ENCODE measurements around the gene LOC101059915.

Gene LOC101059915

DNA sequence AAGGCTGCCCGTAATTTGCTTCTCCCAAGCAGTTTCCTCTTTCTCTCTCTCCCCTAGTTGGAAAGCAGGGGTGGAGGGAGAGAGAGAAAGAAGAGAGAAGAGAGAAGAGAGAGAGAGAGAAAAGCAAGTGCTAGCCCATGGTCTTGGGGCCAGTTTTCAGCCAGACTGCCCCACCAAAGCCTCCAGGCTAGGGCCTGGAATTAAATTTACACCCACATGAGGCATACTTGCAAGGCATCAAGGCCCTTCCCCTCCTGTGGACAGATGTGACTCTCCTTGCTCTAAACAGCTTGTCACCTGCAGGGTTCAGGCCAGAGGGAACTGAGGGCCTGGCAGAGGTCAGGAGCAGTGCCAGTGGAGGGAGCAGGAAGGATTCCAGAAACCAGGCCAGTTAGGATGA lies 47.4 kb upstream of the LOC101059915 start:
- ChIA-PET POLR2A (no interaction called here), CTCF (no interaction called here), RAD21 (ENCODE audit: low non-redundant PET in 1 of 2, low total read pairs in 2 of 2, uncharacterized antibody in 2 of 2, unreplicated experiment in 2 of 2) (no interaction called here)
- no peak for TF ChIP-seq SIN3A (IDR thresholded peaks at IDR 0.05; ENCODE audit: low read depth)
- TF ChIP-seq SRF (IDR thresholded peaks at IDR 0.05; ENCODE audit: low read depth), result no peak
- TF ChIP-seq, protein P1, sequence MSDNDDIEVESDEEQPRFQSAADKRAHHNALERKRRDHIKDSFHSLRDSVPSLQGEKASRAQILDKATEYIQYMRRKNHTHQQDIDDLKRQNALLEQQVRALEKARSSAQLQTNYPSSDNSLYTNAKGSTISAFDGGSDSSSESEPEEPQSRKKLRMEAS (IDR thresholded peaks at IDR 0.05), result no peak
- no peak for TF ChIP-seq TCF7L2 (IDR thresholded peaks at IDR 0.05; ENCODE audit: borderline replicate concordance, extremely low read depth, insufficient read depth, insufficient read length)
- TF ChIP-seq EZH2phosphoT487 (IDR thresholded peaks at IDR 0.05; ENCODE audit: borderline replicate concordance), result no peak
- no peak for TF ChIP-seq JUND (IDR thresholded peaks at IDR 0.05)
- no peak for TF ChIP-seq YY1 (IDR thresholded peaks at IDR 0.05; ENCODE audit: extremely low read depth, insufficient replicate concordance, low read depth, low read length)
- no peak for TF ChIP-seq CEBPB (IDR thresholded peaks at IDR 0.05; ENCODE audit: low read depth)
- TF ChIP-seq RAD21 (IDR thresholded peaks at IDR 0.05; ENCODE audit: low read depth), result no peak
- TF ChIP-seq FOSL1 (IDR thresholded peaks at IDR 0.05; ENCODE audit: low read depth), result no peak
- TF ChIP-seq SP1 (IDR thresholded peaks at IDR 0.05; ENCODE audit: low read depth), result no peak
- no peak for TF ChIP-seq CBX3 (IDR thresholded peaks at IDR 0.05; ENCODE audit: low read depth)
- TF ChIP-seq, protein P2, sequence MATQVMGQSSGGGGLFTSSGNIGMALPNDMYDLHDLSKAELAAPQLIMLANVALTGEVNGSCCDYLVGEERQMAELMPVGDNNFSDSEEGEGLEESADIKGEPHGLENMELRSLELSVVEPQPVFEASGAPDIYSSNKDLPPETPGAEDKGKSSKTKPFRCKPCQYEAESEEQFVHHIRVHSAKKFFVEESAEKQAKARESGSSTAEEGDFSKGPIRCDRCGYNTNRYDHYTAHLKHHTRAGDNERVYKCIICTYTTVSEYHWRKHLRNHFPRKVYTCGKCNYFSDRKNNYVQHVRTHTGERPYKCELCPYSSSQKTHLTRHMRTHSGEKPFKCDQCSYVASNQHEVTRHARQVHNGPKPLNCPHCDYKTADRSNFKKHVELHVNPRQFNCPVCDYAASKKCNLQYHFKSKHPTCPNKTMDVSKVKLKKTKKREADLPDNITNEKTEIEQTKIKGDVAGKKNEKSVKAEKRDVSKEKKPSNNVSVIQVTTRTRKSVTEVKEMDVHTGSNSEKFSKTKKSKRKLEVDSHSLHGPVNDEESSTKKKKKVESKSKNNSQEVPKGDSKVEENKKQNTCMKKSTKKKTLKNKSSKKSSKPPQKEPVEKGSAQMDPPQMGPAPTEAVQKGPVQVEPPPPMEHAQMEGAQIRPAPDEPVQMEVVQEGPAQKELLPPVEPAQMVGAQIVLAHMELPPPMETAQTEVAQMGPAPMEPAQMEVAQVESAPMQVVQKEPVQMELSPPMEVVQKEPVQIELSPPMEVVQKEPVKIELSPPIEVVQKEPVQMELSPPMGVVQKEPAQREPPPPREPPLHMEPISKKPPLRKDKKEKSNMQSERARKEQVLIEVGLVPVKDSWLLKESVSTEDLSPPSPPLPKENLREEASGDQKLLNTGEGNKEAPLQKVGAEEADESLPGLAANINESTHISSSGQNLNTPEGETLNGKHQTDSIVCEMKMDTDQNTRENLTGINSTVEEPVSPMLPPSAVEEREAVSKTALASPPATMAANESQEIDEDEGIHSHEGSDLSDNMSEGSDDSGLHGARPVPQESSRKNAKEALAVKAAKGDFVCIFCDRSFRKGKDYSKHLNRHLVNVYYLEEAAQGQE (IDR thresholded peaks at IDR 0.05; ENCODE audit: low read depth), result no peak
- TF ChIP-seq POLR2A (IDR thresholded peaks at IDR 0.05; ENCODE audit: borderline replicate concordance, extremely low read depth, insufficient read depth, insufficient read length), result no peak
- TF ChIP-seq, protein P3, sequence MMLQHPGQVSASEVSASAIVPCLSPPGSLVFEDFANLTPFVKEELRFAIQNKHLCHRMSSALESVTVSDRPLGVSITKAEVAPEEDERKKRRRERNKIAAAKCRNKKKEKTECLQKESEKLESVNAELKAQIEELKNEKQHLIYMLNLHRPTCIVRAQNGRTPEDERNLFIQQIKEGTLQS (IDR thresholded peaks at IDR 0.05), result no peak
- no peak for TF ChIP-seq ELF1 (IDR thresholded peaks at IDR 0.05; ENCODE audit: borderline replicate concordance, low read depth)
- TF ChIP-seq POLR2AphosphoS5 (IDR thresholded peaks at IDR 0.05; ENCODE audit: low read depth, low read length), result no peak
- no peak overlapping the region for H3K9ac ChIP-seq (ENCODE audit: low read length)
- H3K27ac ChIP-seq (ENCODE audit: low read depth, low read length), result no peak overlapping the region
- peaks cover 9 to 19% of the 10 kb centered on the region in 2 experiments for H3K4me1 ChIP-seq (ENCODE audit: control insufficient read depth in 1 of 2, insufficient read depth in 2 of 2, low read length in 2 of 2)
- no TSS peak for BruUV-seq (replicated peaks)
- intact Hi-C loops (cut with micrococcal nuclease), result no loop called here
- no peaks in the 10 kb centered on the region for H3K9me2 ChIP-seq (ENCODE audit: insufficient read depth)
- no peak overlapping the region for H3K4me2 ChIP-seq (ENCODE audit: low read length)
- no peak overlapping the region for H2AFZ ChIP-seq (ENCODE audit: low read depth, low read length, poor library complexity, severe bottlenecking)
- no peak for DNase-seq (ENCODE audit: low read depth, low spot score)
- no peak overlapping the region for H3K4me3 ChIP-seq (replicated peaks in 1 of 2; ENCODE audit: low read depth in 1 of 2, low read length in 2 of 2)
- no peaks in the 10 kb centered on the region for H3K9me3 ChIP-seq (ENCODE audit: control insufficient read depth in 1 of 2, insufficient read depth in 1 of 2, low read depth in 1 of 2, low read length in 2 of 2)
- H3K79me2 ChIP-seq (ENCODE audit: insufficient read depth, low read length), result no peaks in the 10 kb centered on the region
- H4K20me1 ChIP-seq (ENCODE audit: insufficient read depth), result no peaks in the 10 kb centered on the region
- no peaks in the 10 kb centered on the region for H3K27me3 ChIP-seq (ENCODE audit: insufficient read depth, low read length)
- H3K36me3 ChIP-seq (ENCODE audit: control insufficient read depth in 1 of 2, insufficient read depth in 2 of 2, low read length in 2 of 2), result no peaks in the 10 kb centered on the region
- no peak for ATAC-seq

Data from HCT116 (cell line).